Raji (cell line): ENCODE measurements around the gene SPINT2.

Experiments used
- POLR2A ChIP-seq: IDR thresholded peaks from 2 replicates; pipeline ENCODE4 v1.6.1; 2011; ENCODE audit warnings: low read depth, low read length, control low read depth; ENCODE audit not compliant: insufficient read depth

SPINT2 gene

DNA sequence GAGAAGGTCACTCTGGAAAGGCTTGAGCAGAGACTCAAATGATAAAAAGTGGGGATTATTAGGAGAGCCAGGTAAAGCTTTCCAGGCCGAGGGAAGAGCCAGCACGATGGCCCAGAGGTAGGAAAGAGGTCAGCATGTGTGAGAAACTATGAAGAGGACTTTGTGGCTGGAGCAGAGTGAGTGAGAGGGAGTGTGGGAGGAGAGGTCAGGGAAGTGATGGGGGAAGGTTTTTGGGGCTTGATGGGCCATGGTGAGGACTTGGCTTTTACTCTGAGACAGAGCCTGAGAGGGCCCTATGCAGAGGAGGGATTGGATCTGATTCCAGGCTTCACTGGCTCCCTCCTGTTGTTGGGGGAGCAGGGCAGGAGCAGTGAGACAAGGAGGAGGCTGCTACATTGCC, 76.6 kb downstream of the SPINT2 start:
- TF ChIP-seq POLR2A: no peak
